NCI-H2227 (cell line): ENCODE data around the gene NEU2.
"Not testable (repeated sequence)": the region's sequence is repeated elsewhere in the genome, so short reads cannot be mapped to it uniquely, and the experiment has no call there.

Source experiments
- DNase-seq: peaks from one replicate; lab custom pipeline; 2025; ENCODE audit not compliant: unreplicated experiment; lab: John Stamatoyannopoulos, UW

NEU2 gene

DNA sequence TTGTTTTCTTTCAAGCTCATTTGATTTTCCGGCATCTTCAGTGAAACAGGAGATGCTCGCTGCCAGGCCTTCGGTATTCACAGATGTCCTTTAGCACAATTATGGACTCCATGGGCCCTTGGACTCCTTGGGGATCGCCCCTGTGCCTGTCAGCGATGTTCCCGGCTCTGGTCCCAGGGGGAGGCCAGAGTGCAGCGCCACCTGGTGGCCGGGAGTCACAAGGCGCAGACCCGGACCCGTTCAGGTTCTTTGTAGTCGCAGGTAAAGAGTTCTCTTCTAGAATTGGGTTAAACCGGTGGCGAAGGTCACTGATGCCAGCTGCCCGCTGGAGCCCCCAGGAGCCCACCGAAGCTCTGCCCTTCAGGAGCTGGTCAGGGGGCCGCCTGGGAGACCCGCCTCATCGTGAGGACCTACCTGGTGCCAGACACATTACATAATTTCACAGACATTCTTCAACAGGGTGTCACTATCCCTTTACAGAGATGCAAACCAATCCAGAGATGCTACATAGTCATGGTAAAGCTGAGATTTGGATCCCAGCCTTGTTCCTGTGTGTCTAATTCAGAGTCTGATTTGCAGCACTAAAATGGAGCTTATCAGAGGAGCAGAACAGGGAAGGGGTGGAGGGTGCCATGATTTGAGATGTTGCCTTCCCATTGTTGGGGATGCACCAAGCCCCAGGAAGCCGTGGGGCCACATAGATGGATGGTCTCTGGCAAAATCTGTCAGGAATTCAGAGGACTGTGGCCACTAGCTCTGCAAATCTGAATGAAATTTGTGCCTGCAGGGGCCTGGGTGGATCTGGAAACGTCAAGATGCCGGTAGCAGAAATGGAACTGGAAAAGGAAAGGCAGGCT lies 21.7 kb downstream of the NEU2 start:
- peak; percentile 61 for DNase-seq

DNA sequence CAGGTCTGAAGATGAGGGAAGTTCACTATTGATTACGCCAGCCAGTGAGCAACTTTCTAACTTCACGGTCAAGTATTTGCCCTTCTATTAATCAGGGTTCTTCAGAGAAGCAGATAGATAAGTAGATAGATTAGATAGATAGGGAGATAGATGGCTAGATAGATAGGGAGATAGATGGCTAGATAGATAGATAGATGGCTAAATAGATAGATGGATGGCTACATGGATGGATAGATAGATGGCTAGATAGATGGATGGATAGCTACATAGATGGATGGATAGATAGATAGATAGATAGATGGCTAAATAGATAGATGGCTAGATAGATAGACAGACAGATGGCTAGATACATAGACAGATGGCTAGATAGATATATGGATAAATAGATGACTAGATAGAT lies 22.9 kb downstream of the NEU2 start:
- no peak for DNase-seq

GRCh38 chr2:233056961-233057605 lies 24.6 kb downstream of the NEU2 start:
- no peak for DNase-seq

- no peak for DNase-seq
Measured at GRCh38 chr2:233058717-233059546, 26.5 kb downstream of the NEU2 start.

GRCh38 chr2:233059547-233059796 lies 27.0 kb downstream of the NEU2 start:
- no peak for DNase-seq

DNA sequence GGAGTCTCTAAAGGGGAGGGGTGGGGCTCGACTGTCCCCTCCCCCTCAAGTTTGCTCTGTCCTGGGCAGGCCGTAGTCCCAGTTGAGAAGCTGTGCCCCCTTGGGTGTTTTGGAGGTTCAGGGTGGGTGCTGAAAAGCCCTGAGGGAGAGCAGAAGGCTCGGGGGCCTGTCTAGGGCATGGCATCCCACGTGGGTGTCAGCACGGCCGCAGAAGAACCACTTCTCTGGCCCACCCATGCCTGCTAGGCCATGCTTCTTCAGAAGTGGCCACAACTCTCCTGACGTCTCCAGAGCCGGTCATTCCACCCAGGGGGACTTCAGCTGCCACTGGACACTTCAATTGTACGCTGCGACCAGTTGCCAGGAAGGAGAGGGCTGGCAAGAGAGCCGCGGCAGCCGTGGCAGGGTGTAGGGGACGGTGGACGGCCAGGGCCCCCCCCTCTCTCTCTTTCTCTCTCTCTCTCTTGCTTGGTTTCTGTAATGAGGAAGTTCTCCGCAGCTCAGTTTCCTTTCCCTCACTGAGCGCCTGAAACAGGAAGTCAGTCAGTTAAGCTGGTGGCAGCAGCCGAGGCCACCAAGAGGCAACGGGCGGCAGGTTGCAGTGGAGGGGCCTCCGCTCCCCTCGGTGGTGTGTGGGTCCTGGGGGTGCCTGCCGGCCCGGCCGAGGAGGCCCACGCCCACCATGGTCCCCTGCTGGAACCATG lies 27.5 kb downstream of the NEU2 start, which contains the start of gene INPP5D:
TSS of gene INPP5D (plus strand) at position 546 of the 704 bp plus-strand sequence. CDS start at position 683, 137 bp downstream.
- no peak for DNase-seq

GRCh38 chr2:233060501-233060979 lies 28.1 kb downstream of the NEU2 start:
- DNase-seq: no peak

DNA sequence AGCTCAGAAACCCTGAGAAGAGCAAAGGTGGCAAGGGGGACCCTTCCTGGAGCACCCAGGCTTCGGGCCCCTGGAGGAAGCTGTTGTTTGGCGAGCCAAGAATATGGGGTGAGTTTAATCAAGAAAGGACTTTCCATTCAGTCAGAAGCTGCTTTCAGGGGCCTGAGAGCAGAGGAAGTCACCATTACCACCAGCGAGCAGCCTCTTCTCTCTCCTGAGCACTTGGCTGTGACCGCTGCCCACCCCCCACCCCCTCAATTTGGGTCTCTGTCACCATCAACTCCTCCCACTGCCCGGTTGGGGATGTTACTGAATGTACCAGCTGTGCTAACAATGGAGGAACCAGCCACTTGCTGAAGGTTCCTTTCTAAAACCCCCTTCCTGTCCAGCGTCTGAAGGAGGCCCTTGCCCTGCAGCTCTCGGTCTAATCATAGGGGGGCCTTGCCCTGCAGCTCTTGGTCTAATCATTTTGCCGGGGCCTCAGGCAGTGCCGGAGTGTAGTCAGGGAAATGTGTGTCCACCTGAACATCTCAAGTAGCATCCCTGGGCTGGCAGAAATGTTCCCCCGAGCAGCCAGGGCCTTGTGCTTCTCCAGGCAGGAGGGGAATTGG lies 28.6 kb downstream of the NEU2 start:
- no peak for DNase-seq

GRCh38 chr2:233061591-233062450 lies 29.3 kb downstream of the NEU2 start:
- DNase-seq: no peak

DNA sequence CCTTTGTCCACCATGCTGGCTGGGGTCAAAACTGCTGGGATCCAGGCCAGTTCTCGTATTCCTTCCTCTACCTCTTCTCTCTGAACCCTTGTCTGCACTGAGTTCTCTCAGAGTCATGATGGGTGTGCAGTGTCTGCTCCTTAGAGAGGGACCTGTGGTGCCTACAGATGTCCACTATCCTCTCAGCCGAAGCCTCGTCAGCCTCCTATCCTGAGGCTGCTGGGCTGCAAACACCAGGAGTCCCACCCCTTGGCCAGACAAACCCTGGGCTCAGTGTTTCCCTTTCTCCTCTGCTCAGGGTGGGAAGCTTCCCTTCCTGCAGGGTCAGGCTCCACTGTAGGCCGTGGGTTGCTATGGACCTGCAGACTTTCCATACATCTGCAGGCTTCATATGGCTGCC lies 30.0 kb downstream of the NEU2 start:
- DNase-seq: no peak

DNA sequence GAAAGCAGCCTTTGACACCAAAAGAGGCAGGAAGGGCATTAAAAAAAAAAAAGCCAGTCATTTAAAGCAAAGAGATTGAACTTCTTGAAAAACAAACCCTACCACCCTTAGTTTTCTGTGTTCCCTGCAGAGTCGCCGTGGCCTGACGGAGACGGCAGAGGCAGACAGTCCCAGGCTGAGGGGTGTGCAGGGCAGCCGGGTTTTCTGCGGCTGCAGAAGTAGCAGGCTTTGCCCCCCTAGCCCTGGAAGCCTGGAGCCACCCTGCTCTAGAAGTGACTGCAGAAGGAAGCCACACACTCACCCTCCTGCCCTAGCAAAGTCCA lies 30.4 kb downstream of the NEU2 start:
- no peak for DNase-seq

DNA sequence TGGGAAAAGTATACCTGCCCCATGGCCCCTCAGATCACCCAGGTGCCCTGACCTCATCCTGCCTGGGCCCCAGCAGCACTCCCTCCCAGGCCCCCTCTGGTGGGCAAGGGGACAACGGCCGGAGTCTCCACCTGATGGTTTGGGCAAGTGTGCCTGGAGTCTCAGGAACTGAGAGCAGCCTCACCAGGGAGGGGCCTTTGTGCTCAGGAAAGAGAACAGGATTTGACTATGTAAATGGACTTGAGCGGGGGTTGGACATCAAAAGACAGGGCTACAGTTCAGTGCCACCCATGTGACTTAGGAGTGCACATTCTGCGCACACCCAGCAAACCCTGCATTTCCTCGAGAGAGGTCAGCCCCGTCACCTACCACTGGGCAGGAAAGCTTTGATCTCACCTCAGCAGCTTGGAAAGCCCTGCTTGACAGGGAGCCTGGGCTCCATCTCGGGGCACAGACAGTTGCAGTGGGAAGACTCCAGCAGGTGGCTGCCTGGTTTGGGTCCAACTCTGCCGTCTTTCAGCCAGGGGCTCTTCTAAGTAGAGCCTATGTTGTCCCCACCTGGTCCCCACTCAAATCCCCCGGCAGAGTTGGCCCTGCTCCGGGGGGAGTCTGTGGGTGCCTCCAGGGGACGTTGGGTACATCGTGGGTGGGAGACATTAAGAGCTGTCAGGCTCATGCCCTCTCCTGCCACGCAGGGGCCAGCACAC lies 30.9 kb downstream of the NEU2 start:
- DNase-seq: no peak

DNA sequence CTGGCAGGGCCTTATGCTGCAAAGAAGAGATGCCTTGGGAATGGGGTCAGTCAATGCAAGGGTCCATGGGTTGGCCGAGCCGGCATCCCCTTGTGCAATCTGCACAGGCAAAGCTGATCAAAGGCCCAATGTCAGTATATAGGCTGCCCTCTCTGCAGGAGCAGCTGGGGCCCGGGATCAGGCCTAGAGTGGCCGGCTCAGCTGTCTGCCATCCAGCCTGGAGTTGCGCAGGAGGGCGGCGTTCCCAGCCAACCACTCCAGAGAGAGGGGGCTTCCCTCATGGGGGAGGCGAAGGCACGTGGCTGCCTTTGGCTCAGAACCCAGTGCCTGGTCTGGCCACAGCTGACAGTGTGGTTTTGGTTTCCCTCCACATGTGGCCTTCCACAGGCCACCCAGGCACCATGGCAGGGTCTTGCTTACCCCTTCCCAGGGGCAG lies 31.5 kb downstream of the NEU2 start:
- no peak for DNase-seq

- no peak for DNase-seq
Measured at GRCh38 chr2:233064530-233065199, 32.2 kb downstream of the NEU2 start.

GRCh38 chr2:233065200-233065589 lies 32.7 kb downstream of the NEU2 start:
- not testable (repeated sequence) for DNase-seq

DNA sequence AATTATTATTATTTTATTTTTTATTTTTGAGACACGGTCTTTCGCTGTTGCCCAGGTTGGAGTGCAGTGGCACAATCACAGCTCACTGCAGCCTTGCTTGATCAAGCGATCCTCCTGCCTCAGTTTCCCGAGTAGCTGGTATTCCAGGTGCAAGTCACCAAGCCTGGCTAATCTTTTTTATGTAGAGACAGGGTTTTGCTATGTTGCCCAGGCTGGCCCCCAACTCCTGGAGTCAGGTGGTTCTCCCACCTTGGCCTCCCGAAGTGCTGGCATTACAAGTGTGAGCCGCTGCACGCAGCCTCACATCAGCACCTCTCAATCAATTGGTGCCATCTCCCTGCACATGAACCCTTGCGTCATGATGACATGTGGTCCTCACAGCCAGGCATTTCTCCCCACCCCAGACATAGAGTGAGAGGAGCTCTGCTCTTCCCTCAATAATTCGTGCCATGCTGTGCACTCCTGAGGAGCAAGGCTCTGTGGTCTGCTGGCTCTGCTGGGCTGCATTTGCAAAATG lies 33.5 kb downstream of the NEU2 start:
- DNase-seq: no peak

DNA sequence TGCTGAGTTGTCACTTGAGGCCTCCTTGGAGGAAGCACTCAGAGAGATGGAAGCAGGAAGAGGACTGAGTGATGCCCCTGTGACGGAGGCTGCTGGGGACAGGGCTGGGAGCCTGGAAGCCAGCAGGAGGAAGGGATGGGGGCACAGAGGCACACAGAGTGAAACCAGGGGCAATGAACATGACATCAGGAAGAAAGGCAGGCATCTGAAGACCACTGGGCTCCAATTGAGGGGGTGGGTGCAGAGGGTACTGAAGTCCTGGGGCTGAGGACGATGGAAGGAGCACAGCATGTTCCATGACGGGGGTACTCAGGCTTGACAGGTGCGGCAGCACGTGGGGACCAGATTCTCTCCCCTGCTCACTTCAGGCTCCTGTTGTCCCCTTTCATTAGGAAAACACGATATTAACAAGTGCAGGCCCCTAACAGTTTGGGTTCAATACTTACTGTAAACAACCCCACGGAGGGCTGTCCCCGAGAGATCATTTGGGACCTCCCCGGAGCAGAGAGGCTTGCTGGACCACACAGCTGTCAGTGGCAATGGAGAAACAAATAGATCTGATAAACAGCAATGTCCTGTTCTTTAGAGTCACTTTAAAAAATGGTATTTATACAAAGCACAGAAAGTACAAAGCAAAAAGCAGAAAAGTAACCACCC lies 36.4 kb downstream of the NEU2 start:
- no peak for DNase-seq

- no peak for DNase-seq
Measured at GRCh38 chr2:233072838-233073237, 40.4 kb downstream of the NEU2 start.
